CD4-positive, alpha-beta T cell treated with Interleukin-6 for 4 hours (primary cell): ENCODE data around the gene TMEM238.

Source experiments
- DNase-seq: peaks from one replicate; pipeline ENCODE4 v3.0.0-alpha.2; 2020; ENCODE audit warnings: mixed read lengths

TMEM238 gene

GRCh38 chr19:55354698-55355212 lies 29.3 kb downstream of the TMEM238 start, which contains the start of gene COX6B2:
COX6B2 (minus strand) TSS chr19:55354719; CDS start chr19:55354521, 198 bp downstream.
- DNase-seq, result peak; percentile 10

GRCh38 chr19:55353803-55354697 lies 30.0 kb downstream of the TMEM238 start:
- DNase-seq, result peak; percentile 68

GRCh38 chr19:55353356-55353802 lies 30.7 kb downstream of the TMEM238 start:
- peak; percentile 10 for DNase-seq

- no peak for DNase-seq
Measured at GRCh38 chr19:55352549-55353145, 31.4 kb downstream of the TMEM238 start.

GRCh38 chr19:55352040-55352439 lies 32.1 kb downstream of the TMEM238 start:
- DNase-seq, result no peak

GRCh38 chr19:55350620-55351315 lies 33.3 kb downstream of the TMEM238 start:
- no peak for DNase-seq

- DNase-seq, result no peak
Measured at GRCh38 chr19:55348317-55349034, 35.6 kb downstream of the TMEM238 start.

- DNase-seq, result no peak
Measured at GRCh38 chr19:55347442-55348009, 36.6 kb downstream of the TMEM238 start.

- no peak for DNase-seq
Measured at GRCh38 chr19:55346725-55347441, 37.2 kb downstream of the TMEM238 start.

GRCh38 chr19:55345818-55346724 lies 38.0 kb downstream of the TMEM238 start:
- DNase-seq, result no peak

GRCh38 chr19:55345101-55345817 lies 38.8 kb downstream of the TMEM238 start:
- no peak for DNase-seq

GRCh38 chr19:55344444-55344843 lies 39.6 kb downstream of the TMEM238 start:
- no peak for DNase-seq

GRCh38 chr19:55341595-55342531 lies 42.2 kb downstream of the TMEM238 start:
- DNase-seq, result no peak

- peak; percentile 67 for DNase-seq
Measured at GRCh38 chr19:55341171-55341588, 42.9 kb downstream of the TMEM238 start.

GRCh38 chr19:55340784-55341147 lies 43.3 kb downstream of the TMEM238 start:
- peak; percentile 20 for DNase-seq

GRCh38 chr19:55339889-55340783 lies 44.0 kb downstream of the TMEM238 start:
- no peak for DNase-seq
